ENCODE results near the gene CNPY1. TPM values are rescaled to one million over a fixed set of nuclear protein-coding genes. Genes with fewer than 3 reads are reported as not detected.

The CNPY1 gene
- total and polyA plus RNA-seq, 4 donors, result not detected

DNA sequence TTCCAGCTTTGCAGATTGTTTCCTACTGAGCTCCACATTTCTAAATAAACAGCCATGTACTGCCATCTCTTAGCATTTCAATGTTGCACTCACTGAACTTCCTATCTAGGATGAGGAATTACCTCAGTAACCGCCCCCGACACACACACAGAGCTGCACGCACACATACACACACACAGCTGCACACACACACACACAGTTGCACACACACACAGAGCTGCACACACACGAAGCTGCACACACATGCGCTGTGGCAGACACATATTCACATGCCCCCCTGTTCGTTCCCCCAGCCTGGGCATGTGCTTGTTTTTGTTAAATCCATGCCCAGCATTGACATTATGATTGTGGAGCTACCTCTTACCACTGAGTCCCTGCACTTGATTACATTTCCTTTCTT lies 39.6 kb upstream of the CNPY1 start:
- Histone ChIP-seq H3K4me1 (ENCODE audit: control insufficient read depth in 4 of 4, insufficient read depth in 4 of 4, low read length in 3 of 4) (no peaks in the 10 kb centered on the region), H3K9me3 (ENCODE audit: control insufficient read depth in 4 of 4, low read length in 3 of 4) (no peaks in the 10 kb centered on the region), H3K9ac (ENCODE audit: low read depth in 1 of 2, low read length in 2 of 2) (no peak overlapping the region), H3K36me3 (ENCODE audit: control insufficient read depth in 4 of 4, insufficient read depth in 3 of 4, low read depth in 1 of 4, low read length in 3 of 4) (no peaks in the 10 kb centered on the region), H3K27me3 (ENCODE audit: control insufficient read depth in 4 of 4, insufficient read depth in 4 of 4, low read length in 3 of 4) (no peaks in the 10 kb centered on the region), H3K27ac (ENCODE audit: low read depth in 1 of 2, low read length in 2 of 2) (no peak overlapping the region), H3K4me3 (ENCODE audit: low read depth in 1 of 3, low read length in 3 of 3) (no peak overlapping the region)
- WGBS, result 77% methylated on average over 6 of the region's 6 CpGs
- TF ChIP-seq, protein P1, sequence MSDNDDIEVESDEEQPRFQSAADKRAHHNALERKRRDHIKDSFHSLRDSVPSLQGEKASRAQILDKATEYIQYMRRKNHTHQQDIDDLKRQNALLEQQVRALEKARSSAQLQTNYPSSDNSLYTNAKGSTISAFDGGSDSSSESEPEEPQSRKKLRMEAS (IDR thresholded peaks at IDR 0.05), result no peak
- no peak for TF ChIP-seq YY1 (IDR thresholded peaks at IDR 0.05)
- no peak for TF ChIP-seq NR2F2 (IDR thresholded peaks at IDR 0.05)
- TF ChIP-seq CTCF (IDR thresholded peaks at IDR 0.05; ENCODE audit: low read depth, low read length, missing input control), result no peak
- TF ChIP-seq HNF4A (conservative IDR thresholded peaks at IDR 0.05), result no peak
- TF ChIP-seq RXRA (IDR thresholded peaks at IDR 0.05), result no peak
- no peak for TF ChIP-seq GABPA (IDR thresholded peaks at IDR 0.05 in 1 of 2, conservative IDR thresholded peaks at IDR 0.05 in 1 of 2)
- DNase-seq (ENCODE audit: low spot score), result no peak

DNA sequence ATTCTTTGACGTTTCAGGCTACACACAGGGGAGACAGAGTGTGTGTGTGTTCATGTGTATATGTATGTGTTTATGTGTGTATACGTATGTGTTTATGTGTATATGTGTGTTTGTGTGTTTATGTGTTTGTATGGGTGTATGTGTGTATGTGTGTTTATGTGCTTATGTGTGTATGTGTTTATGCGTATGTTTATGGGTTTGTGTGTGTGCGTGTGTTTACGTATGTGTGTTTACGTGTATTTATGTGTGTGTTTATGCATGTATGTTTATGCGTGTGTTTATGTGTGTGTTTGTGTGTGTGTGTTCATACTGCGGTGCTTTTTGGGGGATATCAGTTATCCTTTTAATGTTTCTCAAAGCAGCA lies 39.2 kb upstream of the CNPY1 start:
- H3K27ac ChIP-seq (ENCODE audit: low read depth in 1 of 2, low read length in 2 of 2), result no peak overlapping the region
- no peaks in the 10 kb centered on the region for H3K9me3 ChIP-seq (ENCODE audit: control insufficient read depth in 4 of 4, low read length in 3 of 4)
- H3K9ac ChIP-seq (ENCODE audit: low read depth in 1 of 2, low read length in 2 of 2), result no peak overlapping the region
- no peaks in the 10 kb centered on the region for H3K36me3 ChIP-seq (ENCODE audit: control insufficient read depth in 4 of 4, insufficient read depth in 3 of 4, low read depth in 1 of 4, low read length in 3 of 4)
- 83% methylated on average over 8 of the region's 8 CpGs for WGBS
- H3K27me3 ChIP-seq (ENCODE audit: control insufficient read depth in 4 of 4, insufficient read depth in 4 of 4, low read length in 3 of 4), result no peaks in the 10 kb centered on the region
- TF ChIP-seq EGR1 (IDR thresholded peaks at IDR 0.05; ENCODE audit: low read depth in 2 of 2) (no peak), FOXA1 (IDR thresholded peaks at IDR 0.05) (no peak)
- no peak for DNase-seq (ENCODE audit: low spot score)
- no peak overlapping the region for H3K4me3 ChIP-seq (ENCODE audit: low read depth in 1 of 3, low read length in 3 of 3)
- H3K4me1 ChIP-seq (ENCODE audit: control insufficient read depth in 4 of 4, insufficient read depth in 4 of 4, low read length in 3 of 4), result no peaks in the 10 kb centered on the region

DNA sequence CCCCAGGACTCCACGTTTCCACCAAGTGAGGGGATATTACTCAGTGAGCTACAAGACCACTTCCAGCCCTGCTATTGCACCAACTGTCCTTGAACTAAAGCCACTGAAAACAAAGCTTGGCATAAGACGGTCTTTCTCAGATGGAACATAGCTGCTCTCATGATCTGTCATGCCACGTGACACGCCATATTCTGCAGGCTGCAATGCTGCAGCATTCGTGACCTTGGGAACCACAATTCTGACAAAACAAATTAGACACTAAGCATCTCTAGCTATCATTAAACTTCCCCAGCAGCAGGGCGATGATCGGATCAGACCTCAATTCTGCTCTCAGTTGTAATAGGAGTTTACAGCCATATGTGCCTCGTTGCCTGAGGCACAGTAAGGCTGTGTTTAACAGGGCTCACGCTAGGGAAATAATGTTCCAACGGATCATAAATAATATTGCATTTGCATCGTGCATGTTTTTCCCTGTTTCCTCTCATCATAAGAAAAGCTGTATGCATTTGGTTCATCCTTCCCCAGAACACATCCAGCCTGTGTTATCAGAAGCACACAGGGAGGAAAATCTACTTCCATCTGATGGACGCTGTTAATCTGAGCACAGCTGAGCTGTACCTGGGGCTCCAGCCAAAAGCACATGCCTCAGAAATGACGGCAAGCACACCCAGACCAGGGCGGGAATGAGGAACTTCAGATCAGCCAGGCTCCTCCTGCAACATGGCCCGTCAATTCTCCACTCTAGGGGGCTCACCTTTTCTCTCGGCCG lies 38.6 kb upstream of the CNPY1 start:
- H3K4me1 ChIP-seq (ENCODE audit: control insufficient read depth in 4 of 4, insufficient read depth in 4 of 4, low read length in 3 of 4), result no peaks in the 10 kb centered on the region
- H3K9ac ChIP-seq (ENCODE audit: low read depth in 1 of 2, low read length in 2 of 2), result no peak overlapping the region
- H3K4me3 ChIP-seq (ENCODE audit: low read depth in 1 of 3, low read length in 3 of 3), result no peak overlapping the region
- no peaks in the 10 kb centered on the region for H3K9me3 ChIP-seq (ENCODE audit: control insufficient read depth in 4 of 4, low read length in 3 of 4)
- no peaks in the 10 kb centered on the region for H3K36me3 ChIP-seq (ENCODE audit: control insufficient read depth in 4 of 4, insufficient read depth in 3 of 4, low read depth in 1 of 4, low read length in 3 of 4)
- H3K27ac ChIP-seq (ENCODE audit: low read depth in 1 of 2, low read length in 2 of 2), result no peak overlapping the region
- H3K27me3 ChIP-seq (ENCODE audit: control insufficient read depth in 4 of 4, insufficient read depth in 4 of 4, low read length in 3 of 4), result no peaks in the 10 kb centered on the region
- DNase-seq (ENCODE audit: low spot score), result no peak
- WGBS, result 63% methylated on average over 17 of the region's 17 CpGs
- TF ChIP-seq HNF4A (conservative IDR thresholded peaks at IDR 0.05) (no peak), NR2F2 (IDR thresholded peaks at IDR 0.05) (no peak), FOXA1 (IDR thresholded peaks at IDR 0.05) (no peak), RXRA (IDR thresholded peaks at IDR 0.05) (no peak), EGR1 (IDR thresholded peaks at IDR 0.05; ENCODE audit: low read depth in 2 of 2) (no peak), JUND (IDR thresholded peaks at IDR 0.05) (no peak), YY1 (IDR thresholded peaks at IDR 0.05) (no peak), GABPA (IDR thresholded peaks at IDR 0.05 in 1 of 2, conservative IDR thresholded peaks at IDR 0.05 in 1 of 2) (no peak), FOXA2 (IDR thresholded peaks at IDR 0.05) (no peak), ZBTB33 (IDR thresholded peaks at IDR 0.05) (no peak), RAD21 (IDR thresholded peaks at IDR 0.05) (no peak), HNF4G (IDR thresholded peaks at IDR 0.05) (no peak), CTCF (IDR thresholded peaks at IDR 0.05; ENCODE audit: low read depth, low read length, missing input control) (no peak), TAF1 (conservative IDR thresholded peaks at IDR 0.05) (no peak)
- TF ChIP-seq, protein P2, sequence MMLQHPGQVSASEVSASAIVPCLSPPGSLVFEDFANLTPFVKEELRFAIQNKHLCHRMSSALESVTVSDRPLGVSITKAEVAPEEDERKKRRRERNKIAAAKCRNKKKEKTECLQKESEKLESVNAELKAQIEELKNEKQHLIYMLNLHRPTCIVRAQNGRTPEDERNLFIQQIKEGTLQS (IDR thresholded peaks at IDR 0.05), result no peak
- TF ChIP-seq, protein P1 (IDR thresholded peaks at IDR 0.05), result no peak
